HCT116 (cell line): Measurements from ENCODE around the gene RPS6KA6. TPM values are rescaled to one million over a fixed set of nuclear protein-coding genes. Genes with fewer than 3 reads are reported as not detected.

Source experiments
- microRNA-seq: library from miRNA; unstranded; fragments of <30 nt; microRNA quantifications from one replicate; pipeline ENCODE4, GENCODE V29; 2016; ENCODE audit warnings: borderline number of aligned reads
- total RNA-seq: library from RNA; stranded (reverse); gene quantifications from one replicate; pipeline ENCODE4 v1.2.1, GENCODE V29; 2021; ENCODE audit not compliant: unreplicated experiment

The RPS6KA6 gene
- total RNA-seq, 1 experiment from 2014 or later: not detected

Small RNA genes lying within 50 kb of the gene (microRNA-seq; reads per million reads assigned to microRNA genes)
- gene MIR548I4: not detected
